Measurements from ENCODE around the gene LSM6.

The LSM6 gene

GRCh38 chr4:146182443-146182842 is 6.9 kb downstream of the LSM6 start:
- no peak for DNase-seq (ENCODE audit: low read depth)
- no peak overlapping the region for H3K4me3 ChIP-seq (replicated peaks; ENCODE audit: low read depth, low read length)
- TF ChIP-seq CTCF (IDR thresholded peaks at IDR 0.05; ENCODE audit: low read length, missing control alignments) = no peak

GRCh38 chr4:146183209-146183608 is 7.7 kb downstream of the LSM6 start:
- no peak for DNase-seq (ENCODE audit: low read depth)
- TF ChIP-seq CTCF (IDR thresholded peaks at IDR 0.05; ENCODE audit: low read length, missing control alignments) = no peak
- no peak overlapping the region for H3K4me3 ChIP-seq (replicated peaks; ENCODE audit: low read depth, low read length)

- no peak for TF ChIP-seq CTCF (IDR thresholded peaks at IDR 0.05; ENCODE audit: low read length, missing control alignments)
- DNase-seq (ENCODE audit: low read depth) = no peak
- H3K4me3 ChIP-seq (replicated peaks; ENCODE audit: low read depth, low read length) = no peak overlapping the region
Measured at GRCh38 chr4:146186041-146186440, 10.5 kb downstream of the LSM6 start.

GRCh38 chr4:146186596-146186995 is 11.1 kb downstream of the LSM6 start:
- TF ChIP-seq CTCF (IDR thresholded peaks at IDR 0.05; ENCODE audit: low read length, missing control alignments) = no peak

GRCh38 chr4:146190456-146190855 is 14.9 kb downstream of the LSM6 start:
- no peak for DNase-seq (ENCODE audit: low read depth)
- H3K4me3 ChIP-seq (replicated peaks; ENCODE audit: low read depth, low read length) = no peak overlapping the region
- no peak for TF ChIP-seq CTCF (IDR thresholded peaks at IDR 0.05; ENCODE audit: low read length, missing control alignments)

More at GRCh38 chr4:146186596-146186995, 11.1 kb downstream of the LSM6 start:
- H3K4me3 ChIP-seq (replicated peaks; ENCODE audit: low read depth, low read length) = no peak overlapping the region
- no peak for DNase-seq (ENCODE audit: low read depth)

- no peak overlapping the region for H3K4me3 ChIP-seq (replicated peaks; ENCODE audit: low read depth, low read length)
- DNase-seq (ENCODE audit: low read depth) = no peak
- TF ChIP-seq CTCF (IDR thresholded peaks at IDR 0.05; ENCODE audit: low read length, missing control alignments) = no peak
Measured at GRCh38 chr4:146191766-146192458, 16.4 kb downstream of the LSM6 start.

GRCh38 chr4:146193628-146194027 is 18.1 kb downstream of the LSM6 start:
- DNase-seq (ENCODE audit: low read depth) = no peak
- no peak for TF ChIP-seq CTCF (IDR thresholded peaks at IDR 0.05; ENCODE audit: low read length, missing control alignments)
- no peak overlapping the region for H3K4me3 ChIP-seq (replicated peaks; ENCODE audit: low read depth, low read length)

Measured in fibroblast of pulmonary artery (primary cell).